ENCODE data around the gene ANP32E. TPM values are rescaled to one million over a fixed set of nuclear protein-coding genes. Genes with fewer than 3 reads are reported as not detected.
A peak's percentile ranks its signal among the peaks of the same experiment; 100 is the strongest.

The ANP32E gene
- 29.4 and 52.6 TPM in 2 replicates for total RNA-seq (2014; rRNA removed; shearing (Covaris generic))

- peak; percentile 100 for DNase-seq (ENCODE audit: low spot score)
Observed at GRCh38 chr1:150235852-150236613, at the start of gene ANP32E. ANP32E (minus strand) TSS chr1:150236112; CDS start chr1:150235786, 326 bp downstream.

- no peak for DNase-seq (ENCODE audit: low spot score)
Observed at GRCh38 chr1:150283260-150283659, 47.3 kb upstream of the ANP32E start.

GRCh38 chr1:150282558-150282958 lies 46.6 kb upstream of the ANP32E start:
- DNase-seq (ENCODE audit: low spot score), result no peak

GRCh38 chr1:150281758-150282557 lies 46.0 kb upstream of the ANP32E start, which contains the start of gene CIART:
CIART (plus strand) TSS chr1:150282554; CDS start chr1:150283268, 714 bp downstream.
- DNase-seq (ENCODE audit: low spot score), result peak; percentile 100

- peak; percentile 56 for DNase-seq (ENCODE audit: low spot score)
Observed at GRCh38 chr1:150281221-150281757, 45.4 kb upstream of the ANP32E start.

DNA sequence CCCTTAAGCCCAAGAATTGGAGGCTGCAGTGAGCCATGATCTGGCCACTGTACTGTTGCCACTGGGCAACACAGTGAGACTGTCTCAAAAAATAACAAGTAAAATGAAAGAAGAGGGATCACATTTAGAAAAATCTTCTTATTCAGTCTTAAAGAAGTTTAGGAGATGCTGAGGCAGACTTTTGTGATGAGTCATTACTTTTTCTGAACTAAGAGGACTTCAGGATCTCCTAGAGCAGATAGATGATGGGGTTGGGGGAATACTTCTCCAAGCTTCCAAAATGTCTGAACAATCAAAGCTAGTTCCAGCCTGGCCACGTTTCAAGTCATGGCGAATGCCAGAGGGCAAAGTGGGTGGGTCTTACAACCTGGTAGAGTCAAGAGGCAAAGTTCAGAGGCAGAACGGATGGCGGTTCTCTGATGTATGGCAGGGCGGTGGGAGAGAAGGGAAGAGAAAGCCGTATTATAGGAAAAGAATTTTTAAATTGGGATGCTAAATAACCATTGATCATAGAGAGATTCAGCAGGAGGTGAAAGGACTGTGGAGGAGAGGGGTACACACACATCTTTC lies 44.3 kb upstream of the ANP32E start:
- no peak for DNase-seq (ENCODE audit: low spot score)

DNA sequence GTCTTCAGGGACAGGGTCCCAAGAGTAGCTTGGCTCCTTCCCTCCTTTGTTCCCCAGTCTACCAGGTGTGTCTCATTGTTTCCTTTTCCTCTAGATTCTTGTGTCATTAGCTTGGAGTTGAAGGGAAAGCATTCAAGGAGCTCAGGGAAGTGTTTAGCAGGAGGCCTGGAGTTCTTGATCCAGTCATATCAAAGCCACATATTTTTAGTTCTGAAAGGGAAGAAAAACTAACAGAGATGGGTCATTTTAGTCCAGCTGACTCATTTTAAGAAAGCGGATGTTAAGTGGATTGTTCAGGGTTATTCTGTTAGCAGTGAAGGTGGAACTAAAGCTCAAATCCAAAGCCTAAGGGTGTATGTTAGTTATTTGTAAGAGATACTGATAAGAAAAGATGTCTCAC lies 37.4 kb upstream of the ANP32E start:
- no peak for DNase-seq (ENCODE audit: low spot score)

- DNase-seq (ENCODE audit: low spot score), result no peak
Observed at GRCh38 chr1:150271291-150271959, 35.5 kb upstream of the ANP32E start.

DNA sequence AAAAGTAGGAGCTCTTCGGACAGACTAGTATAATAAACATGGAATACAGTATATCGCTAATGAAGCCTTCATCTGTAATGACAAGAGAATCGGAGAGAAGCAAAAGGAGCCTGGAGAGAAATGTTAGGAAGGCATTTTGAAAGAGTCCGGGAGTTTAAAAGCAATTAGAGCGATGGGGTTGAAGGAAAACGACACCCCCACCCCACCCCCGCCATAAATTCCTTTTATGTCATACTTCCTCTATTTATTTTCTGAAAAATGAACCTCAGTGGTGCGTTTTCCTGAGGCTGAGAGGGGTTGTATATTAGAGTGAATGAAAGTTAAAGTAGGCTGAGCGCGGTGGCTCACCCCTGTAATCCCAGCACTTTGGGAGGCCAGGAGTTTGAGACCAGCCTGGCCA lies 33.5 kb upstream of the ANP32E start:
- no peak for DNase-seq (ENCODE audit: low spot score)

GRCh38 chr1:150268705-150269403 lies 32.9 kb upstream of the ANP32E start, which contains the start of gene APH1A:
APH1A (minus strand) TSS chr1:150269016; CDS start chr1:150268810, 206 bp downstream.
- DNase-seq (ENCODE audit: low spot score), result peak; percentile 94

DNA sequence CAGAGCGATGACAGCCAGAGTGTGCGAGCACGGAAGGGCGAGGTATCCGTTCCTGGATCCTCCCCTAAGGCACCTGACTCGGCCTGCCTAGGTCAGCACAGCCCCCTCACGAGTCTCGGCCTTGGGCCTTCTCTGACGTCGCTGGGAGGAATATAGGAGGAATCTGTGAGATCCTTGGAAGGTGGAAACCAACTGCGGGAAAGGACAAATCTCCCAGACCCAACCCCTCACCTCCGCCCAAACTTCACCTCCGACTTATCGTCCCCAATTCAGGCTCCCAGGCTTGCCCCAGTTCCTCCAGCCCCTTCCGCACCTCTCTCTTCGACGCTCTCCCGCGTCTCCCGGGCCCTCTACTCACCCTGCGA lies 32.4 kb upstream of the ANP32E start:
- no peak for DNase-seq (ENCODE audit: low spot score)

DNA sequence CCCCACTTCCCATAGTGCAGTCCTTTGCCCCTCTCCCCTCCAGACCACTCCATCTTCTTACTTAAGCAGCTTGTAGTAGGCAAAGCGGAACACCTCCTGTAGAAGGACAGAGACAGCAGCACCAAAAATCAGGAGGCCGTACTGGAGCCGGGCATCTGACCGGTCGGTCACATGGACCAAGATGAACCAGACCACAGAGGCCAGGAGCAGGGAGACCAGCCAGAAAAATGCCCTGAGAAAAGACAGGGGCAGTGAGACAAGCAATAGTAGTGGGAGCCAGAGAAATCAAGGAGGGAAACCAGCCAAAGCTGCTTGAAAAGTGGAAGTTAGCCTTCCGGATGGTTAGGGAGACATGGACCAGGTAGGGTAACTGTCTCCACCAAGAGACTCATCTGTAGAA lies 32.0 kb upstream of the ANP32E start:
- no peak for DNase-seq (ENCODE audit: low spot score)

DNA sequence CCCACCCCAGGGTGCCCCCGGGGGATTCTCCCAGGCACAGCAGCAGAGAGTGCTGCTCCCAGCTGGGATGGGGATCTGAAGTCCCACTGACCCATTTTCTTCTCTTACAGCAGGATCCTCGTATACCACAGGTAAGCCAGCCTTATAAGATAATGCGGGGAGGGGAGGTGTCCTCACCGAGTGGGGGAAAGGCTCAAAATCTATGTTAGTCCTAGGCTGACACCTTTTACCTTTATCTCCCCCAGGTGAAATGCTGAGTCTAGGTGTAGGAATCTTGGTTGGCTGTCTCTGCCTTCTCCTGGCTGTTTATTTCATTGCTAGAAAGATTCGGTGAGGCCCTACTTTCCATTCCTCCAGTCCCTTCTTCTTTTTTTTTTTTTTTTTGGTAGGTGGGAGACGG lies 27.6 kb upstream of the ANP32E start:
- DNase-seq (ENCODE audit: low spot score), result no peak

DNA sequence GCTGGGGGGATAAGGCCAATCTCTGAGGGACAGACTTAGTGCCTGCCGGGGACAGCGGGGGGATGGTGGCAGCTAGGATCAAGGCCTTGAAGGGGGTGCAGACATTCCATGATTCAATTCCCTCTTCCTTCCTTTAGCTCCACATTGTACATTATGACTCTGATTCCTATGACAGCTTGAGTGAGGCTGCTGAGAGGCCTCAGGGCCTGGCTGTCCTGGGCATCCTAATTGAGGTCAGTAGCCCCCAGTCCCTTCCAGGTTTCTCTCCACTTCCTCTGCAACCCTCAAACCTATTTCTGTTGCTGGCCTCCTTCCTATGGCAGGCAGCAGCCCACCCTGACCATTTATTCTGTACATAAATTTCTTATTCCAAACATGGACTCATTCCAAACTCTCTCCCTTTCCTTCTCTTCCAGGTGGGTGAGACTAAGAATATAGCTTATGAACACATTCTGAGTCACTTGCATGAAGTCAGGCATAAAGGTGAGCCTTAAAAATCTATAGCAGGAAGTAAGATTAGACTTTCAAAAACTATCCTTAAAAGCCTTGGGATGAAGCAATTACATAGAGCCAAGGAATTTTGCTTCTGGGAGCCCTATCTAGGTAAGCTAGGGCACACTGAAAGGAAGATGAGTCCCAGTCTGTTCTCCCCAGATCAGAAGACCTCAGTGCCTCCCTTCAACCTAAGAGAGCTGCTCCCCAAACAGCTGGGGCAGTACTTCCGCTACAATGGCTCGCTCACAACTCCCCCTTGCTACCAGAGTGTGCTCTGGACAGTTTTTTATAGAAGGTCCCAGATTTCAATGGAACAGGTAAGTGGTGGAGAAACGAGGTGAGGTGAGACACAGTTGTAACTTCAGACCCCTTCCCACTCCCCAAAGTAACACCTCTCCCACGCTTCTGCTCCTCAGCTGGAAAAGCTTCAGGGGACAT lies 26.7 kb upstream of the ANP32E start:
- DNase-seq (ENCODE audit: low spot score), result no peak

- no peak for DNase-seq (ENCODE audit: low spot score)
Observed at GRCh38 chr1:150261367-150261766, 25.5 kb upstream of the ANP32E start.

- peak; percentile 47 for DNase-seq (ENCODE audit: low spot score)
Observed at GRCh38 chr1:150259758-150260669, 24.1 kb upstream of the ANP32E start.

DNA sequence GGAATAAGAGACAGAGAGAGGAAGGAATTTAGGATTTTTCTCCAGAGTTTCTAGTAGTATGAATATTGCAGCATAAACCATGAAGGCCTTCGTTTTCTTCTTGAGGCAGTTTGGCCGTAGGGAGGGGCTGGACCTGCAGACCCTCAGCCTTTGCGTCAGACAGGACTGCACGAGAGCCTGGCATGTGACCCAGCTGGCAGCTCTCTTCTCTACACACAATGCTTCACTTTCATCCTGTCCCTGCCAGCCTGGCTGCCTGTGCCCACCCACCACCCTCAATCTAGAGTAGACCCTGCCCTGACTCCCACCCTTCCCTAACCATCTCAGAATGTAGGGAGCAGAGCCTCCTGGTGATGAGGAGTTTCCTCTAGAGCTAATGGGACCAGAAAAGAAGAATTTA lies 23.3 kb upstream of the ANP32E start:
- no peak for DNase-seq (ENCODE audit: low spot score)

DNA sequence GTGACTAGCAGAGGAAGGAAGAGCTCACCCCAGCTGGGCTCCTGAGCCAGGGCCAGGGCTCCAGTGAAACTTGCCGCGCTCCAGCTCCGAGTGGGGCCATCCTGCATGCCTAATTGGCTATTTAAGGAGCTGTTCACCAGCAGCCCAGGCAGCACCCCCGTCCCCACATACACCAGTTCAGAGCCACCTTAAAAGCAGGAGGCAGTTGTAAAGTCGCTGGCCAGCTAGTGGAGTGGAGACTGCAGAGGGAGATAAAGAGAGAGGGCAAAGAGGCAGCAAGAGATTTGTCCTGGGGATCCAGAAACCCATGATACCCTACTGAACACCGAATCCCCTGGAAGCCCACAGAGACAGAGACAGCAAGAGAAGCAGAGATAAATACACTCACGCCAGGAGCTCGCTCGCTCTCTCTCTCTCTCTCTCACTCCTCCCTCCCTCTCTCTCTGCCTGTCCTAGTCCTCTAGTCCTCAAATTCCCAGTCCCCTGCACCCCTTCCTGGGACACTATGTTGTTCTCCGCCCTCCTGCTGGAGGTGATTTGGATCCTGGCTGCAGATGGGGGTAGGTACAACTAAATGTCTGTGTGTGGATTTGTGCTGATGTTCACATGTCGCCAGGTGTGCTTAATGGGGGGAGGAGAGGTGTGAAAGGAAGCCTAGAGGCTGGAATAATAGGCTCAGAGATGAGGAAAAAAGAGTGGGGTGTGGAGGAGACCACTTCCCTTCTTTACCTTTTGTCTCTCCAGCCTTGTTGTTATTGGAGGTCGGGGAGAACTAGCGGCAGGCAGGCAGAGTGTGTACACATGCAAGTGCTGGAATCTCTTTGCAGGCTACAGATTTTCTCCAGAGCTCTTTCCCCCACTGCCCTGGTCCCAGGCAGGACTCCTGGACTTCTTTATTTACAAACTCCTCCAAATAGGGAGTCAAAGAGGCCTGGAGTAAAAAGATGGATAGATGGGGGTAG lies 22.0 kb upstream of the ANP32E start, which contains the start of gene CA14:
TSS of gene CA14 (plus strand) at position 151 of the 962 bp plus-strand sequence. CDS start at position 506, 355 bp downstream.
- DNase-seq (ENCODE audit: low spot score), result no peak

Measured in H4 (cell line).